Sigmoid colon (tissue), 4 donors: ENCODE measurements around the gene HNRNPD.

Source experiments
- POLR2A ChIP-seq, 2 donors: fragments of 450-650 bp; IDR thresholded peaks; one replicate each; pipeline ENCODE4 v1.6.1; 2016; ENCODE audit warnings: antibody characterized with exemption in 2 of 2, mild to moderate bottlenecking in 2 of 2, moderate library complexity in 2 of 2
- POLR2AphosphoS5 ChIP-seq, 4 donors: sonication (generic); formaldehyde crosslinking; IDR thresholded peaks; one replicate each; pipeline ENCODE4 v1.6.1; 2017; ENCODE audit warnings: antibody characterized with exemption in 4 of 4
- TF ChIP-seq, protein P1 (sequence below), 4 experiments: fragments of 450-650 bp in 3 of 4; fragments of 200-600 bp in 1 of 4; IDR thresholded peaks; one replicate each; pipeline ENCODE4 v1.5.1; 2016 to 2019; ENCODE audit warnings: antibody characterized with exemption in 4 of 4, mild to moderate bottlenecking in 3 of 4, moderate library complexity in 2 of 4

DNA sequence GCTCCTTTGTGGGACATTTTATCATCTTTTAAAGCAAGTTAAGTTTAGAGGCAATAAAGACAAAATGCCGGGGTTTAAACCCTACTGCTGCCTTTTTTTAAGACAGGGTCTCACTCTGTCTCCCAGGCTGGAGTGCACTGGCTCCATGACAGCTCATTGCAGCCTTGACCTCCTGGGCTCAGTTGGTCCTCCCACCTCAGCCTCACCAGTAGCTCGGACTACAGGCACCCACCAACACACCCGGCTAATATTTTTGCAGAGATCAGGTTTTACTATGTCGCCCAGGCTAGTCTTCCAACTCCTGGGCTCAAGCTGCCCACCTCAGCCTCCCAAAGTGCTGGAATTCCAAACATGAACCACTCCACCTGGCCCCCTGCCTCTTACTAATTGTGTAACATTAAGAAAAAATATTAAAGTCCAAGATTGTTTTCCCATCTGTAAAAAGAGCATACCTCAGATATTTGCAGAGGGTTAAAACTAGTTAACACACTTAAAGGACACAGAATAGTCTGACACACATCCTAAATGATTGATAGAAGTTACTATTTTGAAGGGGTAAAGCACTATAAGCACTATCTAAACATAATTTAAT lies 9.8 kb downstream of the HNRNPD start:
- TF ChIP-seq, protein P1, sequence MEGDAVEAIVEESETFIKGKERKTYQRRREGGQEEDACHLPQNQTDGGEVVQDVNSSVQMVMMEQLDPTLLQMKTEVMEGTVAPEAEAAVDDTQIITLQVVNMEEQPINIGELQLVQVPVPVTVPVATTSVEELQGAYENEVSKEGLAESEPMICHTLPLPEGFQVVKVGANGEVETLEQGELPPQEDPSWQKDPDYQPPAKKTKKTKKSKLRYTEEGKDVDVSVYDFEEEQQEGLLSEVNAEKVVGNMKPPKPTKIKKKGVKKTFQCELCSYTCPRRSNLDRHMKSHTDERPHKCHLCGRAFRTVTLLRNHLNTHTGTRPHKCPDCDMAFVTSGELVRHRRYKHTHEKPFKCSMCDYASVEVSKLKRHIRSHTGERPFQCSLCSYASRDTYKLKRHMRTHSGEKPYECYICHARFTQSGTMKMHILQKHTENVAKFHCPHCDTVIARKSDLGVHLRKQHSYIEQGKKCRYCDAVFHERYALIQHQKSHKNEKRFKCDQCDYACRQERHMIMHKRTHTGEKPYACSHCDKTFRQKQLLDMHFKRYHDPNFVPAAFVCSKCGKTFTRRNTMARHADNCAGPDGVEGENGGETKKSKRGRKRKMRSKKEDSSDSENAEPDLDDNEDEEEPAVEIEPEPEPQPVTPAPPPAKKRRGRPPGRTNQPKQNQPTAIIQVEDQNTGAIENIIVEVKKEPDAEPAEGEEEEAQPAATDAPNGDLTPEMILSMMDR (IDR thresholded peaks at IDR 0.05) = no peak
- no peak for TF ChIP-seq POLR2AphosphoS5 (IDR thresholded peaks at IDR 0.05)
- no peak for TF ChIP-seq POLR2A (IDR thresholded peaks at IDR 0.05)
